ENCODE results near the gene PHF19.

PHF19 gene

GRCh38 chr9:120876842-120877240 is at the start of gene PHF19:
PHF19 (minus strand) TSS chr9:120877188; CDS start chr9:120874741, 2,447 bp downstream.
- DNase-seq (ENCODE audit: low spot score), result no peak

GRCh38 chr9:120926397-120926928 is 49.5 kb upstream of the PHF19 start, which contains the start of gene TRAF1:
TRAF1 (minus strand) TSS chr9:120926796; CDS start chr9:120926075, 721 bp downstream.
- no peak for DNase-seq (ENCODE audit: low spot score)

GRCh38 chr9:120925535-120926396 is 48.8 kb upstream of the PHF19 start:
- no peak for DNase-seq (ENCODE audit: low spot score)

- no peak for DNase-seq (ENCODE audit: low spot score)
Observed at GRCh38 chr9:120924698-120925534, 47.9 kb upstream of the PHF19 start.

GRCh38 chr9:120923620-120924328 is 46.8 kb upstream of the PHF19 start:
- DNase-seq (ENCODE audit: low spot score), result no peak

- DNase-seq (ENCODE audit: low spot score), result no peak
Observed at GRCh38 chr9:120922404-120923195, 45.6 kb upstream of the PHF19 start.

- no peak for DNase-seq (ENCODE audit: low spot score)
Observed at GRCh38 chr9:120921661-120922181, 44.7 kb upstream of the PHF19 start.

GRCh38 chr9:120920806-120921178 is 43.8 kb upstream of the PHF19 start:
- no peak for DNase-seq (ENCODE audit: low spot score)

- DNase-seq (ENCODE audit: low spot score), result no peak
Observed at GRCh38 chr9:120919843-120920805, 43.1 kb upstream of the PHF19 start.

- no peak for DNase-seq (ENCODE audit: low spot score)
Observed at GRCh38 chr9:120918931-120919842, 42.2 kb upstream of the PHF19 start.

- no peak for DNase-seq (ENCODE audit: low spot score)
Observed at GRCh38 chr9:120917929-120918762, 41.2 kb upstream of the PHF19 start.

- no peak for DNase-seq (ENCODE audit: low spot score)
Observed at GRCh38 chr9:120916991-120917880, 40.2 kb upstream of the PHF19 start.

- no peak for DNase-seq (ENCODE audit: low spot score)
Observed at GRCh38 chr9:120916588-120916987, 39.6 kb upstream of the PHF19 start.

GRCh38 chr9:120915854-120916470 is 39.0 kb upstream of the PHF19 start:
- no peak for DNase-seq (ENCODE audit: low spot score)

GRCh38 chr9:120914953-120915352 is 38.0 kb upstream of the PHF19 start:
- no peak for DNase-seq (ENCODE audit: low spot score)

GRCh38 chr9:120914396-120914795 is 37.4 kb upstream of the PHF19 start:
- no peak for DNase-seq (ENCODE audit: low spot score)
